Activated gamma-delta T cell (primary cell): Measurements from ENCODE around the gene IGFBP6.
"Not testable (repeated sequence)": the region's sequence is repeated elsewhere in the genome, so short reads cannot be mapped to it uniquely, and the experiment has no call there.

Experiments
- DNase-seq: peaks from one replicate; lab custom pipeline; 2025; lab: John Stamatoyannopoulos, UW

IGFBP6 gene

GRCh38 chr12:53096759-53097158, 708 bp upstream of the IGFBP6 start:
- no peak for DNase-seq

DNA sequence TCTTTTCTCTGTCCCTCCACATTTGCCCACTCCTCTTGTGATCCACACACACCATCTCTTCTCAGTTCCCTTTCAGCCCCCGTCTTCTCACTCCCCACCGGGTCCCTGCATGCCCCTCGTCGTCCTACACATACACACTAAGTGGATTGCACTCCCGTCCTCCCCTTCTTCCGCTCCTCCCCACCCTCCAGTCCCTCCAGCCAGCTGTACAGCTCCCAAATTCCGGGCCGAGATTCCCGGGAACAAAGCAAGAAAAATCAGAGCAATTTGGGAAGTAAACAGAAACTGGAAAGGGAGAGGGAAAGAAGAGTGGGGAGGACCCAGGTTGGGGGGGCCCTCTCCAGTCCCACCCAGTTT, 282 bp upstream of the IGFBP6 start:
- no peak for DNase-seq

GRCh38 chr12:53098354-53098981, 1.0 kb downstream of the IGFBP6 start:
- DNase-seq, result no peak

DNA sequence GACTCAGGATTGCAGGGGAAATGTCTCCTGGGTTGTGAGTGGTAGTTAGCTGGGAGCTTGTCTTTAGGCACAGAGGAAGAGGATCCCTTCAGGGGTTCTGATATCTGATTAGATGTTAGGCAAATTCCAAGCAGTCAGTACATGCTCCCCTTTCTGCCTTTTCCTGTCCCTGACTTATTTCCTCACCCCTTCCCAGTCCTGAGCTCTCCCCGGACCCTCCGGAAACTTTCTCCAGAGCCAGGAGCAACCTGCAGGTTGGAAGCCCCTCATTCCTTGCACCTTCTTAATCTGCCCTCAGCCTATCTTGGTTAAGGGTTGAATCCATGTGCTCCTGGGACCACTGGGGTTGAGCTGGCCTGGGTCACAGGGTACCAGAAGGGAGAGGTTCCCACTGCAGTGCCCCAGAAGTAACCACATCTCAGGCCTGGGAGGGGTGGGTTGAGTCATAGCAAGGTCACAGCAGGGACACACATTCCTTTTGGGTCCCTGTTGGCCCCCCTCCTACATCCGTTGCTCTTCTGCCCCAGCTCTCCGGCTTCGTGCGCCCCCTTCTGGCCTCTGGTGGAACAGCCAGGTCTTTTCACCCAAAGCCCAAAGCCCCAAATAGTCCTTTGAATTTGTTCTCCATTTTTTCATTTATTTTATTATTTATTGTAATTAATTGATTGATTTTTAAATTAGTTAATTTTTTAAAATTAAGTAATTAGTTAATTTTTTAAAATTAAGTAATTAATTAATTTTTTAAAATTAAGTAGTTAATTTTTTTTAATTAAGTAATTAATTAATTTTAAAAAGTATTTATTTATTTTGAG, 1.8 kb downstream of the IGFBP6 start:
- no peak for DNase-seq

- DNase-seq, result no peak
Observed at GRCh38 chr12:53100466-53101151, 3.1 kb downstream of the IGFBP6 start.

- DNase-seq, result no peak
Observed at GRCh38 chr12:53101266-53101665, 3.8 kb downstream of the IGFBP6 start.

DNA sequence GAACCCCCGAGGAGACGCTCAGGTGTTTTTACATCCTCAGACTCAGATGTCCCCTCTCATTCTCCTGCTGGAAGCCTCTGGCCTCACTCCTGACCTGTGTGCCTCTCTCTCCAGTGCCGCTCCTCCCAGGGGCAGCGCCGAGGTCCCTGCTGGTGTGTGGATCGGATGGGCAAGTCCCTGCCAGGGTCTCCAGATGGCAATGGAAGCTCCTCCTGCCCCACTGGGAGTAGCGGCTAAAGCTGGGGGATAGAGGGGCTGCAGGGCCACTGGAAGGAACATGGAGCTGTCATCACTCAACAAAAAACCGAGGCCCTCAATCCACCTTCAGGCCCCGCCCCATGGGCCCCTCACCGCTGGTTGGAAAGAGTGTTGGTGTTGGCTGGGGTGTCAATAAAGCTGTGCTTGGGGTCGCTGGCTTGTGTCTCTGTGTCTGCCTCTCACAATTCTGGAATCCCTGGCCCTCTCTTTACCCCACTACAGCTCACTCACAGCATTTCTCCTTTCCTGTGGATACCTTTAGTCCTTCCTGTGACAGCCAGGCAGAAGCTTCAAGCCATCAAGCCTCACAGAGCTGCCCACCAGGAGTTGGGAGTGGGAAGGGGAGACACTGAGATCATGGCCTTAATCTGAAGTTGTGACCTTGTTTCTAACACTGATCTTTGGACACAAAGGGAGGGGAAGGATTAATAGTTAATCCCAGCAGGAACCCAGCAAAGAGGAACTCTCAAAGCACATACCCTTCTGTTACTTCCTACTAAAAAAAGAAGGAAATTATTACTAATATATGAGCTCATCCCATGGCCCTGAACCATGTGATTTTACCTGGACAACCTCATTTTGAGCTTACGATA, 4.7 kb downstream of the IGFBP6 start:
- no peak for DNase-seq

DNA sequence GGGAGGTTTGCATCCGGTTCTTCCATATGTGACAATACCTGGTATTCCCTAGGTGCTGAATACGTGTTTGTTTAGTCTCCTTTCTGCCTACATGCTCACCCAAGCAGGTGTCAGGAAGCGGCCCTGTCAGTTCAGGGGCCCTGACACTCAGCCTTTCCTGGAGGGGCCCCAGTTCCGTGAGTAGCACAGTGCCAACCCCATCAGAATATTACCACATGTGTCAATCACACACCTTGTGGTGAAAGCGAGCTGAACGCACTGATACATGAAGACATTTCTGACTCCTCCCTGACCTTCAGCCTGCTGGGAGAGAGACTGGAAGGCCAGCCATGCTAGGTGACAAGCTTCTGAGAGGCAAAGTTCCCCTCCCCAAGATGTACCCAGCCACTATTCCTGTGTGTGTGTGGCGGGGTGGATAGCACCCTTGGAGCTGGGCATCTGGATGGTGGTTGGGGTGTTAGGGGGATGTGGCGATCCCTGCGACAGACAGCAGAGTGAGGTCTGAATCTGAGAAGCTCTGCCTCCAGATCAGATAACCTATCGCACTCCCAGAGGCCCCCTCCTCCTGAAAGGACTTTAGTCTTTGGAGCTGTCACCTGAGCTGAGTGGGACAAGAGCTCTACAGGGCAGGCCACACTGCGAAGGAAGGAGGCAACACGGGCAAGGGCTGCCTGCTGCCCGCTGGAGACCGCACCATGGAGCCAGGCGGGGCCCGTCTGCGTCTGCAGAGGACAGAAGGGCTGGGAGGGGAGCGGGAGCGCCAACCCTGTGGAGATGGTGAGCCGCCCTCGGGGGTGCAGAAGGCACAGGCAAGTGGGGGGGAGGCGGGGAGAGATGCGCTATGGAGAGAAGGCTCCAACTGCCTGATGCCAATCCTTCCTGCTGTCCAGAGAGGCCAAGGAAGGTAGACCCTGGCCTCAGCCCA, 5.7 kb downstream of the IGFBP6 start, which contains the start of gene SOAT2:
SOAT2 (plus strand) TSS at position 604 of the 925 bp plus-strand sequence; CDS start at position 696, 92 bp downstream.
- no peak for DNase-seq

DNA sequence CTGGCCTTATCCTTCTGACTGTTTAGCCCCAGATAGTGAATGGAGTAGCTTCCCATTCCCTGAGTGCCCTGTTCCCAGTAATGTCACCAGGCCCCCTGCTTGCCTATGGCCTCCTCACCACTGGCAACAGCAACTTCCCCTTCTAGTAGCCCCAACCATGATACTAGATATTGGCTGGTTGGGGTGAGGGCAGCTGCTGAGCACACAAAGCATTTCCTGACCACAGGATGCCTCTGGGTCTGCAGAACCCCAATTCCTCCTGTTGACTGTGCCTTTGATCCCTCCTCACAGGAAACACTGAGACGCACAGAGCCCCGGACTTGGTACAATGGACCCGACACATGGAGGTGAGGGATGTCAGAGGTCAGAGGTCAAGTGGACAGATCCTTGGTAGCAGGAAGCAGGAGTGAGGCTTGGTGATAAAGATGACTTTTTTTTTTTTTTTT, 6.4 kb downstream of the IGFBP6 start:
- no peak for DNase-seq

GRCh38 chr12:53105256-53105655, 7.8 kb downstream of the IGFBP6 start:
- DNase-seq, result no peak

DNA sequence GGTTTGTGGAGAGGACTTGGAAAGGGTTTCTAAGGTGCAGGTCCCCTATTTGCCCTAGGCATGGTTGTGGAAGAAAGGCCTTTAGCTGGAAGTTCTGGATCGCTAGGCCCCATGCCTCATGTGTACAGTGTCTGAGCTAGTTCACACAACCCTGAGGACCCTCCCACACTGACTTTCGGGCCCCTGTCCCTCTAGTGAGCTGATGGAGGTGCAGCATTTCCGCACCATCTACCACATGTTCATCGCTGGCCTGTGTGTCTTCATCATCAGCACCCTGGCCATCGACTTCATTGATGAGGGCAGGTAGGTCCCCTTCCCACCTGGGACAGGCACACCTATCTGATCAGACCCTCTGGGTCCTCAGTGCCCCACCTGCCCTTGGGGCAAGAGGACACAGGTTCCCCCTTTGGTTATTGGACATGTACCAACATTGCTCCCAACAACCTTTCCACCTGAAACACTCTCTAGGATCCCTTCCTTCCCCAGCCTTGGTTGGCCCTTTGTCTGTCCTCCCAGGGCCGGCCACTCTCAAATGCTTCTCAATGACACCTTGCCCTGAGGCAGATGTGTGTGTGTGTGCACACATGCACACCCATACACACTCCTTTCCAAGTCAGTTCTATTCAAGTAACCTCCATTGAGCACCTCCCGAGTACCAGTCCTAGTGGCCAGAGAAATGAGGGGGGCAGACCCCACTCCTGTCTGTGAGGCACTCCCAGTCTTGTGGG, 8.4 kb downstream of the IGFBP6 start:
- DNase-seq, result no peak

DNA sequence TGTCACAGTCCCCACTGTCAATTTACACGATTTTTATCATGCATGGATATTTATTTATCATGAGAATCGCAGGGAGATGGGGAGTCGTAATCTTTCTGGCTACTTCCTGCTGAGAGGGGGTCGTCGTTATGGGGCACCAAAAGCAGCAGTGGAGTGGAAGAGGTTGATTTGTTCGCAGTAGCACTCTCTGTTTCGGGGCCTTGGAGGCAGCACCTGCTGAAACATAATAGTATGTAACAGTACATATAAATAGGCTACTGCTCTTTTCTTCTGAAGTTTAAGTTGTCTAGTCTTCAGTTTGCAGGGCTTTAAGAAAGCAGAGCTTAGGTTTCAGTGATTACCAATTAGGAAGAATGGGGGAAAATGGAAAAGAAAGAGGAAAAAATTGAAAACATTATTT, 9.7 kb downstream of the IGFBP6 start:
- DNase-seq, result no peak

DNA sequence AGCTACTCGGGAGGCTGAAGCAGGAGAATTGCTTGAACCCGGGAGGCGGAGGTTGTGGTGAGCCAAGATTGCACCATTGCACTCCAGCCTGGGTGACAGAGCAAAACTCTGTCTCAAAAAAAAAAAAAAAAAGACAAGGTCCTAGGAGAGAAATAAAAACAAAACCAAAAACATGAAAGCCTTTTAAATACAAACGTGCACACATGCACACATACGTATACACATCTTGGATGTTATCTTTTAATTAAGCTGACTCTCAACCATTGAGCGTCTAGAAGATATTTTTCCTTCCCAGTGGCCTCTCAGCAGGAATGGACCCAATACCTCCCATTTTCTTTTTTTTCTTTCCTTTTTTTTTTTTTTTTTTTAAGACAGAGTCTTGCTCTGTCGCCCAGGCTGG, 15.0 kb downstream of the IGFBP6 start:
- not testable (repeated sequence) for DNase-seq

GRCh38 chr12:53113136-53113705, 15.8 kb downstream of the IGFBP6 start:
- DNase-seq, result no peak

DNA sequence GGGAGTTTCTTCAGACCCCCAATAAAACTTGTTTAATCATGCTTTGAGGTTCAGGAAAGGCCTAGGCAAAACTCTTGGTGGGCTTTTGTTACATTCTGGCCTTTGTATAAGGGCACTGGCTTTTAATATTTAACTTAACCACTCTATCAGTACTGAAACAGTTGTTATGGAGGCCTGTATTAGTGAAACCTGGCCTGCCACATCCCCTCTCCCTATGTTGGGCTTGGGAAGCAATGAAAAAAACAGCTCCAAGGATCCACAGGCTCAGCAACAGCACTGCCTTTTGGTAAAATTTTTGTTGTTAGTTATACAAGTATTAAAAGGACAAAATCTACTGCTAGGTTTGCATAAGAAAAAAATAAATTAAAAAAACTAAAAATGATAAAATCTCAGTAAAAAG, 16.5 kb downstream of the IGFBP6 start:
- no peak for DNase-seq

GRCh38 chr12:53115112-53115890, 17.8 kb downstream of the IGFBP6 start:
- DNase-seq, result no peak

DNA sequence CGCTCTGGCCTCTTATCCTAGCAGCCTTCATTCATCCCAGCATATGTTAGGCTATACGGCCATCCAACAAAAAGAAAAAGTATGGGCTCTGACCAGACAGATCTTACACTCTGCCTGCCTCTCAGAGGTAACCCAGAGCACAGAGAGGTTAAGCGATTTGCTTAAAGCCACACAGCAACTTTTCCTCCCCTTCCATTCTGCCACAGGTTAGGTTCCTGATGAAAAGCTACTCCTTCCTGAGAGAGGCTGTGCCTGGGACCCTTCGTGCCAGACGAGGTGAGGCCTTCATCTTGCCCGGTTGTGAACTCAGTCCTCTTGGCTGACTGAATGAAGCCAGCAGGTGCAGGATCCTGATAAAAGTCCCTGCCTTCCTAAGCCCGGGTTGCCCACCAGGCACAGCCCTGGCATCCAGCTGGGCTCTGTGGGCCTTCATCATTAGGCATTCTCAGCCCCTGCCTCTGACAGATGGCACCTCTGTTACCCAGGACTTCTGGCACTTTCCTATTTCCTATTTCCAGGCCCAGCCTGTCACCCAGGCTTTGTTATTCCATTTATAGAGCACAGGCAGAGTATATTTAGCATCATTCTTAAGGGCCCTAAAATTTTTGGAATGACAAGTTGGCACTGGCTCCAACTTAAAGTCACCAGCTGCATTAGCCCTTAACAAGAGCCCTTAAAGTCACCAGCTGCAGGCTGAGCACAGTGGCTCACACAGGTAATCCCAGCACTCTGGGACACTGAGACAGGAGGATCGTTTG, 18.6 kb downstream of the IGFBP6 start:
- DNase-seq, result no peak

DNA sequence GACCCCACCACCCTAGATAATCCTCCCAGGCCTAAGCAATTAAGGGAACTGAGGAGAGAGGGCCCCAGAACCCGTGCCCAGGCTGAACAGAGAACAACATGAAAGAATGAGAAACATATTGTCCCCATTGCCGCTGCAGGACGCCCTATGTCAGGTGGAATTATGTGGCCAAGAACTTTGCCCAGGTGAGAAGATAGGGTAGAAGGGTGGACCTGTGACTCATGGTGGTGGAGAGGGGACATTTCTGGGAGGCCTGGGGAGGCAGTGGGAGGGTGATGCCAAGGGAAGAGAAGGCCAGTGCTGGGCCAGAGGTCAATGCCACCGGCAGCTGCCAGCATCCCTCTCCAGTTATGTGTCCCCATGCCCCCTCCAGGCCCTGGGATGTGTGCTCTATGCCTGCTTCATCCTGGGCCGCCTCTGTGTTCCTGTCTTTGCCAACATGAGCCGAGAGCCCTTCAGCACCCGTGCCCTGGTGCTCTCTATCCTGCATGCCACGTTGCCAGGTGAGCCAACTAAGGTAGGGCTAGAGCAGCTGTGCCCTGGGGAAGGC, 21.4 kb downstream of the IGFBP6 start:
- DNase-seq, result no peak
